Measurements from ENCODE around the gene CMTR1. TPM values are rescaled to one million over a fixed set of nuclear protein-coding genes. Genes with fewer than 3 reads are reported as not detected.

The CMTR1 gene
- total RNA-seq, 2 experiments from 2014 or later, result 65.3 to 74.6 TPM

- no peaks in the 10 kb centered on the region for H3K27me3 Mint-ChIP-seq
- peaks cover 6% of the 10 kb centered on the region for H3K36me3 Mint-ChIP-seq (ENCODE audit: low read depth)
- DNase-seq (no peak), ATAC-seq (no peak)
- intact Hi-C loops (cut with DNase I, micrococcal nuclease), result loop anchor here in 1 of 2 experiments (5.0 kb wide), 1 partner anchor 36 kb away; no protein-coding TSS in a partner anchor
- H3K4me1 Mint-ChIP-seq, result peaks cover 70% of the 10 kb centered on the region
- no peak overlapping the region for H3K27ac Mint-ChIP-seq
- H3K9me3 Mint-ChIP-seq (ENCODE audit: low read depth), result no peaks in the 10 kb centered on the region
- no peak overlapping the region for H3K4me3 Mint-ChIP-seq
- POLR2A ChIA-PET, result no interaction called here
- CTCF ChIA-PET, result interaction anchor here (0.7 kb wide), 1 partner anchor 41 kb away, joined by 3 read pairs; no protein-coding TSS in a partner anchor
These were observed 89.8 kb downstream of the CMTR1 start for GRCh38 chr6:37522836-37523235.

GRCh38 chr6:37523412-37523811 is 90.4 kb downstream of the CMTR1 start:
- no peak overlapping the region for H3K27ac Mint-ChIP-seq
- ATAC-seq (no peak), DNase-seq (no peak)
- H3K27me3 Mint-ChIP-seq, result no peaks in the 10 kb centered on the region
- intact Hi-C loops (cut with DNase I, micrococcal nuclease), result loop anchor here in 1 of 2 experiments (5.0 kb wide), 1 partner anchor 36 kb away; no protein-coding TSS in a partner anchor
- peaks cover 6% of the 10 kb centered on the region for H3K36me3 Mint-ChIP-seq (ENCODE audit: low read depth)
- ChIA-PET CTCF (no interaction called here), POLR2A (no interaction called here)
- H3K9me3 Mint-ChIP-seq (ENCODE audit: low read depth), result no peaks in the 10 kb centered on the region
- H3K4me1 Mint-ChIP-seq, result peaks cover 64% of the 10 kb centered on the region
- H3K4me3 Mint-ChIP-seq, result no peak overlapping the region

GRCh38 chr6:37524025-37524969 is 91.3 kb downstream of the CMTR1 start:
- no peaks in the 10 kb centered on the region for H3K27me3 Mint-ChIP-seq
- H3K36me3 Mint-ChIP-seq (ENCODE audit: low read depth), result peaks cover 4% of the 10 kb centered on the region
- ATAC-seq, result no peak
- POLR2A ChIA-PET, result no interaction called here
- CTCF ChIA-PET, result interaction anchor here (0.6 to 1.4 kb wide), 4 partner anchors 19 to 335 kb away, joined by 3 to 5 read pairs (median 4); no protein-coding TSS in a partner anchor
- H3K4me1 Mint-ChIP-seq, result peaks cover 55% of the 10 kb centered on the region
- no peak overlapping the region for H3K4me3 Mint-ChIP-seq
- intact Hi-C loops (cut with DNase I, micrococcal nuclease), result loop anchor here in 1 of 2 experiments (5.0 kb wide), 1 partner anchor 37 kb away; no protein-coding TSS in a partner anchor
- no peaks in the 10 kb centered on the region for H3K9me3 Mint-ChIP-seq (ENCODE audit: low read depth)
- DNase-seq, result no peak
- no peak overlapping the region for H3K27ac Mint-ChIP-seq

- H3K9me3 Mint-ChIP-seq (ENCODE audit: low read depth), result no peaks in the 10 kb centered on the region
- ATAC-seq (peak; percentile 38), DNase-seq (no peak)
- H3K4me3 Mint-ChIP-seq, result no peak overlapping the region
- H3K4me1 Mint-ChIP-seq, result peaks cover 52% of the 10 kb centered on the region
- H3K27ac Mint-ChIP-seq, result no peak overlapping the region
- POLR2A ChIA-PET, result no interaction called here
- CTCF ChIA-PET, result interaction anchor here (0.6 to 1.4 kb wide), 4 partner anchors 18 to 335 kb away, joined by 3 to 5 read pairs (median 4); no protein-coding TSS in a partner anchor
- H3K36me3 Mint-ChIP-seq (ENCODE audit: low read depth), result no peaks in the 10 kb centered on the region
- no peaks in the 10 kb centered on the region for H3K27me3 Mint-ChIP-seq
- intact Hi-C loops (cut with DNase I, micrococcal nuclease), result loop anchor here in 1 of 2 experiments (5.0 kb wide), 1 partner anchor 38 kb away; no protein-coding TSS in a partner anchor
These were observed 91.9 kb downstream of the CMTR1 start for GRCh38 chr6:37524970-37525318.

GRCh38 chr6:37525460-37526357 is 92.7 kb downstream of the CMTR1 start:
- Mint-ChIP-seq H3K27ac (no peak overlapping the region), H3K4me1 (peaks cover 49% of the 10 kb centered on the region), H3K9me3 (ENCODE audit: low read depth) (no peaks in the 10 kb centered on the region), H3K27me3 (no peaks in the 10 kb centered on the region), H3K36me3 (ENCODE audit: low read depth) (no peaks in the 10 kb centered on the region), H3K4me3 (no peak overlapping the region)
- intact Hi-C loops (cut with DNase I, micrococcal nuclease), result no loop called here
- ChIA-PET CTCF (interaction anchor here (0.9 to 1.4 kb wide), 2 partner anchors 17 to 41 kb away, joined by 3 to 5 read pairs; no protein-coding TSS in a partner anchor), POLR2A (no interaction called here)
- no peak for ATAC-seq
- peak; percentile 38 for DNase-seq

GRCh38 chr6:37528541-37528940 is 95.5 kb downstream of the CMTR1 start:
- no peaks in the 10 kb centered on the region for H3K27me3 Mint-ChIP-seq
- ChIA-PET POLR2A (no interaction called here), CTCF (interaction anchor here (0.6 to 2.0 kb wide), 5 partner anchors 10 to 164 kb away, joined by 3 to 5 read pairs (median 4); no protein-coding TSS in a partner anchor)
- DNase-seq, result no peak
- H3K4me1 Mint-ChIP-seq, result peaks cover 30% of the 10 kb centered on the region
- no peak for ATAC-seq
- no peaks in the 10 kb centered on the region for H3K9me3 Mint-ChIP-seq (ENCODE audit: low read depth)
- no peaks in the 10 kb centered on the region for H3K36me3 Mint-ChIP-seq (ENCODE audit: low read depth)
- no peak overlapping the region for H3K4me3 Mint-ChIP-seq
- intact Hi-C loops (cut with DNase I, micrococcal nuclease), result no loop called here
- no peak overlapping the region for H3K27ac Mint-ChIP-seq

GRCh38 chr6:37530297-37530696 is 97.3 kb downstream of the CMTR1 start:
- POLR2A ChIA-PET, result interaction anchor here (1.0 kb wide), 1 partner anchor 14 kb away, joined by 4 read pairs; no protein-coding TSS in a partner anchor
- CTCF ChIA-PET, result interaction anchor here (0.5 to 1.9 kb wide), 3 partner anchors 36 to 415 kb away, joined by 3 to 5 read pairs (median 4); no protein-coding TSS in a partner anchor
- H3K9me3 Mint-ChIP-seq (ENCODE audit: low read depth), result no peaks in the 10 kb centered on the region
- intact Hi-C loops (cut with DNase I, micrococcal nuclease), result no loop called here
- H3K36me3 Mint-ChIP-seq (ENCODE audit: low read depth), result peaks cover 4% of the 10 kb centered on the region
- H3K4me3 Mint-ChIP-seq, result no peak overlapping the region
- ATAC-seq (no peak), DNase-seq (no peak)
- H3K4me1 Mint-ChIP-seq, result peaks cover 19% of the 10 kb centered on the region
- no peak overlapping the region for H3K27ac Mint-ChIP-seq
- no peaks in the 10 kb centered on the region for H3K27me3 Mint-ChIP-seq

- intact Hi-C loops (cut with DNase I, micrococcal nuclease), result no loop called here
- ChIA-PET POLR2A (no interaction called here), CTCF (interaction anchor here (0.9 kb wide), 1 partner anchor 57 kb away, joined by 3 read pairs; no protein-coding TSS in a partner anchor)
- Mint-ChIP-seq H3K36me3 (ENCODE audit: low read depth) (peaks cover 6% of the 10 kb centered on the region), H3K9me3 (ENCODE audit: low read depth) (no peaks in the 10 kb centered on the region), H3K4me1 (peaks cover 13% of the 10 kb centered on the region), H3K27me3 (no peaks in the 10 kb centered on the region), H3K27ac (no peak overlapping the region), H3K4me3 (no peak overlapping the region)
- DNase-seq (no peak), ATAC-seq (no peak)
These were observed 98.0 kb downstream of the CMTR1 start for GRCh38 chr6:37531026-37531425.

Other genes starting within 250 kb of the CMTR1 start
- 10 to 100 TPM; 14.9 to 17.0 TPM for gene TBC1D22B, start 175.4 kb upstream of the CMTR1 start, total RNA-seq
- 1 to 10 TPM; 2.5 TPM for gene TMEM217, start 175.1 kb upstream of the CMTR1 start, total RNA-seq
- 10 to 100 TPM; 20.6 to 23.8 TPM for gene RNF8, start 79.2 kb upstream of the CMTR1 start, total RNA-seq
- gene CCDC167, start 66.7 kb downstream of the CMTR1 start, total RNA-seq, result 10 to 100 TPM; 55.3 to 60.3 TPM